D721Med (cell line): Measurements from ENCODE around the gene CYP51A1.

Experiments used
- DNase-seq: peaks from one replicate; pipeline ENCODE4 v3.0.0; 2011; ENCODE audit warnings: low spot score; ENCODE audit not compliant: insufficient read length
- FAIRE-seq: peaks from 2 replicates; lab custom pipeline; 2011; peaks lifted over from hg19 to GRCh38; lab: Jason Lieb, UNC
- TF ChIP-seq, protein P1 (sequence below): IDR thresholded peaks from 2 replicates; pipeline ENCODE4 v1.5.1; 2012; ENCODE audit warnings: mild to moderate bottlenecking, control low read depth; ENCODE audit not compliant: insufficient read depth; ENCODE audit errors: missing control alignments

CYP51A1 gene

DNA sequence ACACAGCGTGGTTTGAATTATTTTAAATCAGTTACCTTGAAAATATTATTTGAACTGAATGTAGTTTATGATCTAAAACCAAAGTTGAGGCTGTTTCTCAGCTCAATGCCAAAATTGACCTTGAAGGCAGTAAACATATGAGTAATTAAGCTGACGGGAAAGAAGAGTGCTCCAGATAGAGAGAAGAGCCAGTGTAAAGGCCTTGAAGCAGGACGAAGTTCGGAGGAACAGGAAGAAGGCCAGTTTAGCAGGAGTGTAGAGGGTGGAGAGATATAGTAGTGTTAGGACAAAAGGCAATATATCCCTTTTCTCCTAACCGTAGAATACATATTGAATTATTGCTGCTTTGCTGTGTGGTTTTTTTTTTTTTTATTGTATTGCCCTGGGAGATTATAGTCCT is 63.2 kb downstream of the CYP51A1 start:
- FAIRE-seq = no peak
- no peak for DNase-seq
- TF ChIP-seq, protein P1, sequence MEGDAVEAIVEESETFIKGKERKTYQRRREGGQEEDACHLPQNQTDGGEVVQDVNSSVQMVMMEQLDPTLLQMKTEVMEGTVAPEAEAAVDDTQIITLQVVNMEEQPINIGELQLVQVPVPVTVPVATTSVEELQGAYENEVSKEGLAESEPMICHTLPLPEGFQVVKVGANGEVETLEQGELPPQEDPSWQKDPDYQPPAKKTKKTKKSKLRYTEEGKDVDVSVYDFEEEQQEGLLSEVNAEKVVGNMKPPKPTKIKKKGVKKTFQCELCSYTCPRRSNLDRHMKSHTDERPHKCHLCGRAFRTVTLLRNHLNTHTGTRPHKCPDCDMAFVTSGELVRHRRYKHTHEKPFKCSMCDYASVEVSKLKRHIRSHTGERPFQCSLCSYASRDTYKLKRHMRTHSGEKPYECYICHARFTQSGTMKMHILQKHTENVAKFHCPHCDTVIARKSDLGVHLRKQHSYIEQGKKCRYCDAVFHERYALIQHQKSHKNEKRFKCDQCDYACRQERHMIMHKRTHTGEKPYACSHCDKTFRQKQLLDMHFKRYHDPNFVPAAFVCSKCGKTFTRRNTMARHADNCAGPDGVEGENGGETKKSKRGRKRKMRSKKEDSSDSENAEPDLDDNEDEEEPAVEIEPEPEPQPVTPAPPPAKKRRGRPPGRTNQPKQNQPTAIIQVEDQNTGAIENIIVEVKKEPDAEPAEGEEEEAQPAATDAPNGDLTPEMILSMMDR = no peak

DNA sequence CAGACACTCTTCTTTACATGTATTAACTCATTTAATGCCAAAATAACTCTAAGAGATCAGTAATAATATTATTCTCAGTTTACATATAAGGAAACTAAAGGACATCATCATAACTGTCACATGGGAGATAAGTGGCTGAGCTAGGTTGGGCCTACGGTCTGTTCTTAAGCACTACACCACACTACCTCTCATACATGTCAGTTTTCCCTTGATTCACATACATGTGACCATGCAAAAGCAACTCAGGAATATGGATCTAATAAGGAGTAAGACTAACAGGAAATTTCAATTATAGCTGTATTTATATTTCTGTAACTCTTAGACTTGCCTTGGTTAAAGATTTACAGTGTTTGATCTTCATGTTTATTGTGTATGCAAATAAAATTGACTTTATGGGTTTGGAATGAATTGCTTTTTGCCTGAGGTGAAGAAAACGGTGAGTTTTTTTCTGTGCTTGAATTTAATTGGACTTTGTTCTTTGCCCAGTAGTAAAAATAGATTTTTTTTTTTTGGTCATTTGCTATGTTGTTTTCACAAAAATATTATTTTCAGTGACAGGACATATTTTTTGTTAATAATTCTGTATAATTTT is 69.7 kb downstream of the CYP51A1 start:
- TF ChIP-seq, protein P1 = no peak
- FAIRE-seq (no peak), DNase-seq (no peak)
